ENCODE measurements around the gene PARK7.

Gene PARK7

GRCh38 chr1:7983086-7983778, 21.7 kb downstream of the PARK7 start:
- no peaks in the 10 kb centered on the region for H3K27me3 Mint-ChIP-seq
- H3K4me3 Mint-ChIP-seq = no peak overlapping the region
- H3K27ac Mint-ChIP-seq = no peak overlapping the region
- H3K4me1 Mint-ChIP-seq = peaks cover 7 to 12% of the 10 kb centered on the region in 2 donors
- ATAC-seq (replicated peaks) (no peak), DNase-seq (no peak)
- H3K9me3 Mint-ChIP-seq = no peaks in the 10 kb centered on the region
- peaks cover 44 to 58% of the 10 kb centered on the region in 2 donors for H3K36me3 Mint-ChIP-seq

- Mint-ChIP-seq H3K4me1 (peaks cover 7 to 12% of the 10 kb centered on the region in 2 donors), H3K27ac (no peak overlapping the region), H3K36me3 (peaks cover 41 to 60% of the 10 kb centered on the region in 2 donors), H3K27me3 (no peaks in the 10 kb centered on the region), H3K4me3 (no peak overlapping the region), H3K9me3 (peaks cover 0 to under 1% of the 10 kb centered on the region in 2 donors)
- ATAC-seq (replicated peaks) (no peak), DNase-seq (no peak)
Measured at GRCh38 chr1:7984811-7985210, 23.3 kb downstream of the PARK7 start.

GRCh38 chr1:7985851-7986612, 24.5 kb downstream of the PARK7 start:
- peaks cover 0 to 5% of the 10 kb centered on the region in 2 donors for H3K9me3 Mint-ChIP-seq
- H3K4me1 Mint-ChIP-seq = peaks cover 5 to 12% of the 10 kb centered on the region in 2 donors
- H3K36me3 Mint-ChIP-seq = peaks cover 44 to 60% of the 10 kb centered on the region in 2 donors
- DNase-seq = no peak
- ATAC-seq (replicated peaks) = no peak
- H3K4me3 Mint-ChIP-seq = no peak overlapping the region
- H3K27ac Mint-ChIP-seq = peak overlapping the region; percentile 67
- no peaks in the 10 kb centered on the region for H3K27me3 Mint-ChIP-seq

- Mint-ChIP-seq H3K36me3 (peaks cover 39 to 58% of the 10 kb centered on the region in 2 donors), H3K9me3 (peaks cover 0 to 5% of the 10 kb centered on the region in 2 donors), H3K27me3 (no peaks in the 10 kb centered on the region), H3K4me1 (peaks cover 2 to 8% of the 10 kb centered on the region in 2 donors), H3K27ac (no peak overlapping the region), H3K4me3 (no peak overlapping the region)
- ATAC-seq (replicated peaks) = no peak
- DNase-seq = no peak
Measured at GRCh38 chr1:7987528-7987927, 26.0 kb downstream of the PARK7 start.

- ATAC-seq (replicated peaks) (no peak), DNase-seq (no peak)
- Mint-ChIP-seq H3K36me3 (peaks cover 43 to 59% of the 10 kb centered on the region in 2 donors), H3K27me3 (no peaks in the 10 kb centered on the region), H3K4me3 (no peak overlapping the region), H3K9me3 (peaks cover 0 to 5% of the 10 kb centered on the region in 2 donors), H3K27ac (no peak overlapping the region), H3K4me1 (peaks cover 2 to 10% of the 10 kb centered on the region in 2 donors)
Measured at GRCh38 chr1:7988576-7988975, 27.1 kb downstream of the PARK7 start.

- peaks cover 0 to 5% of the 10 kb centered on the region in 2 donors for H3K9me3 Mint-ChIP-seq
- peaks cover 46 to 52% of the 10 kb centered on the region in 2 donors for H3K36me3 Mint-ChIP-seq
- no peaks in the 10 kb centered on the region for H3K27me3 Mint-ChIP-seq
- no peak for DNase-seq
- H3K4me1 Mint-ChIP-seq = peaks cover 6 to 24% of the 10 kb centered on the region in 2 donors
- H3K27ac Mint-ChIP-seq = no peak overlapping the region
- no peak overlapping the region for H3K4me3 Mint-ChIP-seq
- ATAC-seq (replicated peaks) = no peak
Measured at GRCh38 chr1:7989762-7990428, 28.4 kb downstream of the PARK7 start.

GRCh38 chr1:7991504-7992440, 30.3 kb downstream of the PARK7 start:
- DNase-seq (no peak), ATAC-seq (replicated peaks) (no peak)
- Mint-ChIP-seq H3K27ac (no peak overlapping the region), H3K4me3 (no peak overlapping the region), H3K9me3 (peaks cover 0 to 5% of the 10 kb centered on the region in 2 donors), H3K4me1 (peaks cover 6 to 19% of the 10 kb centered on the region in 2 donors), H3K36me3 (peaks cover 39 to 44% of the 10 kb centered on the region in 2 donors), H3K27me3 (no peaks in the 10 kb centered on the region)

GRCh38 chr1:7992885-7993284, 31.4 kb downstream of the PARK7 start:
- ATAC-seq (replicated peaks) = no peak
- H3K27me3 Mint-ChIP-seq = no peaks in the 10 kb centered on the region
- peaks cover 6 to 19% of the 10 kb centered on the region in 2 donors for H3K4me1 Mint-ChIP-seq
- H3K9me3 Mint-ChIP-seq = peaks cover 0 to 5% of the 10 kb centered on the region in 2 donors
- DNase-seq = no peak
- no peak overlapping the region for H3K4me3 Mint-ChIP-seq
- H3K27ac Mint-ChIP-seq = no peak overlapping the region
- peaks cover 37 to 41% of the 10 kb centered on the region in 2 donors for H3K36me3 Mint-ChIP-seq

GRCh38 chr1:7993593-7994479, 32.3 kb downstream of the PARK7 start:
- Mint-ChIP-seq H3K4me3 (peak overlapping the region in 1 of 2 donors; percentile 44), H3K27me3 (no peaks in the 10 kb centered on the region), H3K36me3 (peaks cover 37 to 41% of the 10 kb centered on the region in 2 donors), H3K4me1 (peaks cover 6 to 19% of the 10 kb centered on the region in 2 donors), H3K27ac (peak overlapping the region; percentile 4), H3K9me3 (peaks cover 0 to 5% of the 10 kb centered on the region in 2 donors)
- ATAC-seq (replicated peaks) = peak; percentile 34 to 74
- DNase-seq = no peak

GRCh38 chr1:7994827-7995226, 33.3 kb downstream of the PARK7 start:
- Mint-ChIP-seq H3K4me3 (no peak overlapping the region), H3K9me3 (peaks cover 0 to 4% of the 10 kb centered on the region in 2 donors), H3K27ac (no peak overlapping the region), H3K36me3 (peaks cover 34 to 37% of the 10 kb centered on the region in 2 donors), H3K27me3 (no peaks in the 10 kb centered on the region), H3K4me1 (peaks cover 6 to 19% of the 10 kb centered on the region in 2 donors)
- DNase-seq = no peak
- no peak for ATAC-seq (replicated peaks)

GRCh38 chr1:7995437-7995836, 33.9 kb downstream of the PARK7 start:
- H3K27ac Mint-ChIP-seq = no peak overlapping the region
- ATAC-seq (replicated peaks) (no peak), DNase-seq (no peak)
- no peaks in the 10 kb centered on the region for H3K27me3 Mint-ChIP-seq
- H3K9me3 Mint-ChIP-seq = no peaks in the 10 kb centered on the region
- peaks cover 6 to 19% of the 10 kb centered on the region in 2 donors for H3K4me1 Mint-ChIP-seq
- peaks cover 28 to 34% of the 10 kb centered on the region in 2 donors for H3K36me3 Mint-ChIP-seq
- no peak overlapping the region for H3K4me3 Mint-ChIP-seq

- H3K4me3 Mint-ChIP-seq = no peak overlapping the region
Measured at GRCh38 chr1:8002329-8002910, 40.9 kb downstream of the PARK7 start.

More at GRCh38 chr1:8002329-8002910, 40.9 kb downstream of the PARK7 start:
- Mint-ChIP-seq H3K27ac (no peak overlapping the region), H3K36me3 (peaks cover 15 to 17% of the 10 kb centered on the region in 2 donors), H3K4me1 (no peaks in the 10 kb centered on the region), H3K9me3 (no peaks in the 10 kb centered on the region), H3K27me3 (no peaks in the 10 kb centered on the region)
- DNase-seq = no peak
- no peak for ATAC-seq (replicated peaks)

Data from stimulated activated naive B cell treated with anti-CD40 and anti-IgM and Interleukin-4, amounts not matched to agents 10 μg/mL and 1 μg/mL and 100 μg/mL, for 72 hours (primary cell).